Panc1 (cell line): ENCODE data around the gene PRKCZ. TPM values are rescaled to one million over a fixed set of nuclear protein-coding genes. Genes with fewer than 3 reads are reported as not detected.

Experiments
- ATAC-seq: fragments of 200-7000 bp; cut with Tn5 transposase; 2 replicates; pipeline ENCODE4 v1.9.1; 2020; ENCODE audit warnings: mild to moderate bottlenecking, moderate library complexity
- BruUV-seq: library from RNA; stranded (reverse); fragments of 400-500 nt; replicated peaks from 2 replicates; lab custom pipeline; 2021; lab: Mats Ljungman, UMichigan
- CTCF ChIA-PET: fragments of 300-600 bp; sonication (Branson Sonifier 250); formaldehyde crosslinking; loops from one replicate; lab custom pipeline; 2022; ENCODE audit warnings: antibody characterized with exemption; lab: Charles Lee
- POLR2A ChIA-PET: fragments of 300-600 bp; sonication (Branson Sonifier 250); formaldehyde crosslinking; loops from one replicate; lab custom pipeline; 2022; ENCODE audit warnings: antibody characterized with exemption; lab: Charles Lee
- DNase-seq: peaks from one replicate; pipeline ENCODE4 v3.0.0-alpha.2; 2010; ENCODE audit warnings: low read depth, low spot score
- H3K27ac ChIP-seq: 2 replicates; pipeline ENCODE4 v1.5.1; 2011; ENCODE audit warnings: mild to moderate bottlenecking, low read length, inconsistent platforms
- H3K27me3 ChIP-seq: fragments of 200-500 bp; sonication (Bioruptor generic); 2 replicates; pipeline ENCODE4 v1.6.0; 2014; ENCODE audit warnings: low read length, inconsistent platforms; ENCODE audit not compliant: control insufficient read depth, insufficient read depth
- H3K36me3 ChIP-seq: fragments of 200-500 bp; sonication (Bioruptor generic); 2 replicates; pipeline ENCODE4 v1.5.1; 2014; ENCODE audit warnings: inconsistent platforms, mild to moderate bottlenecking, low read length, moderate library complexity; ENCODE audit not compliant: control insufficient read depth, insufficient read depth
- H3K4me1 ChIP-seq: 2 replicates; pipeline ENCODE4 v1.5.1; 2011; ENCODE audit warnings: inconsistent platforms, mild to moderate bottlenecking, low read length, moderate library complexity; ENCODE audit not compliant: control insufficient read depth, insufficient read depth
- H3K4me3 ChIP-seq, 2 experiments: 2 replicates each; pipeline ENCODE4 v1.5.1; 2011 to 2012; ENCODE audit warnings: low read depth in 2 of 2, low read length in 2 of 2, mild to moderate bottlenecking in 2 of 2, inconsistent platforms in 1 of 2, moderate library complexity in 1 of 2
- H3K9me3 ChIP-seq: fragments of 200-500 bp; sonication (Bioruptor generic); 2 replicates; pipeline ENCODE4 v1.5.1; 2014; ENCODE audit warnings: low read depth, mild to moderate bottlenecking, inconsistent platforms, low read length, moderate library complexity; ENCODE audit not compliant: control insufficient read depth, insufficient read depth
- POLR2AphosphoS5 ChIP-seq: IDR thresholded peaks from 2 replicates; pipeline ENCODE4 v1.6.1; 2012; ENCODE audit warnings: mild to moderate bottlenecking, low read depth, low read length, moderate library complexity
- SIN3A ChIP-seq: IDR thresholded peaks from 2 replicates; pipeline ENCODE4 v1.6.1; 2012; ENCODE audit warnings: low read depth, mild to moderate bottlenecking, low read length, moderate library complexity, borderline replicate concordance; ENCODE audit not compliant: insufficient read depth
- TCF7L2 ChIP-seq: IDR thresholded peaks from 2 replicates; pipeline ENCODE4 v1.6.1; 2011; ENCODE audit warnings: mild to moderate bottlenecking, low read depth, low read length, inconsistent platforms
- in situ Hi-C: cut with HindIII; loops from 2 replicates; pipeline ENCODE4 v1.10.0; 2016; ENCODE audit warnings: low sequenced_read_pairs, low pct_unique_long_range_greater_than_20kb
- intact Hi-C: fragments of 100-400 bp; cut with micrococcal nuclease; formaldehyde crosslinking; loops from one replicate; pipeline ENCODE4 v1.10.0; 2022; ENCODE audit not compliant: unreplicated experiment
- total RNA-seq: library from RNA; stranded (reverse); gene quantifications from one replicate; pipeline ENCODE4 v1.2.1, GENCODE V29; 2021; ENCODE audit not compliant: unreplicated experiment
- TF ChIP-seq, protein P1 (sequence below), 2 experiments: IDR thresholded peaks; 2 replicates each; pipeline ENCODE4 v1.6.1; 2011 to 2012; ENCODE audit warnings: low read depth in 2 of 2, control low read depth in 1 of 2, low read length in 1 of 2, mild to moderate bottlenecking in 1 of 2, moderate library complexity in 1 of 2; ENCODE audit not compliant: insufficient read depth in 1 of 2
- TF ChIP-seq, protein P2 (sequence below): fragments of 450-650 bp; IDR thresholded peaks from 2 replicates; pipeline ENCODE4 v1.5.1; 2017; ENCODE audit warnings: mild to moderate bottlenecking

PRKCZ gene
- total RNA-seq, 1 experiment from 2014 or later = 26.7 TPM

DNA sequence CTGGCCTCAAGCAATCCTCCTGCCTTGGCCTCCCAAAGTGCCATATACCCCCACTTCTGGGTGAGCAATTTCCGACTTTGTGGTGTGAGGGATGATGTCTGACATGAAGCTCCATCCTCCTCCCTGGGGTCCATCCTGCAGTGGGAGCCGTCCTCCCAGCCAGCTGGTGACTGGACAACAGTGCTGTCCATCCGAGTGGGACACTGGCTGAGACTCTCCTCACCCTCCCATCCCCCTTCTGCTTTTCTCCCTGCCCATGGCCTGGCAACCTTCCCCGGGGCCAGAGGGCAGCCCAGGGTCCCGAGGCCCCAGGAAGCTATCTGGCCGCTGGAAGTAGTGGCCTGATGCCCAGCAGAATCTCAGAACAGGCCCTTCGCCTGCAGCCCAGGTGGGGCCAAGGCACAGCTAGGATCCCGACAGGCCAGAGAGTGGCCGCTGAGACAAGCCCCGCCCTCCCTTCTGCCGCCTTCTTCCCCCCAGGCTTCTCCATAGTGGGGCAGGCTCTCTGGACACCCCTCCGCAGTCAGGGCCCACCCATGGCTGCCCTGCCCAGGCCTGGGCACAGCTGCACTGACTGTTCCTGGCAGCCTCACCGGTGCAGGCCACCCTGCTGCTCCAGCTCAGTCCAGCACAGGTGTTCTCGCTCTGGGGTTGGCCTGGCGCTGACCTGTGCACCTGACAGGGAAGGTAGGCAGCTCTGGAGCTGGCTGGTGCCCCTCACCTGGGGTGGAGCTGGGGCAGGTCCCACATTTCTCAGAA, 152.8 kb downstream of the PRKCZ start:
- Histone ChIP-seq H3K27ac (no peak overlapping the region), H3K4me3 (no peak overlapping the region), H3K27me3 (no peaks in the 10 kb centered on the region), H3K4me1 (peaks cover 41% of the 10 kb centered on the region), H3K36me3 (no peaks in the 10 kb centered on the region), H3K9me3 (no peaks in the 10 kb centered on the region)
- ChIA-PET CTCF (interaction anchor here (1.2 kb wide), 1 partner anchor 179 kb away, joined by 4 read pairs; no protein-coding TSS in a partner anchor), POLR2A (no interaction called here)
- BruUV-seq = no TSS peak
- no peak for DNase-seq
- TF ChIP-seq POLR2AphosphoS5 (no peak), SIN3A (no peak), TCF7L2 (no peak)
- TF ChIP-seq, protein P1, sequence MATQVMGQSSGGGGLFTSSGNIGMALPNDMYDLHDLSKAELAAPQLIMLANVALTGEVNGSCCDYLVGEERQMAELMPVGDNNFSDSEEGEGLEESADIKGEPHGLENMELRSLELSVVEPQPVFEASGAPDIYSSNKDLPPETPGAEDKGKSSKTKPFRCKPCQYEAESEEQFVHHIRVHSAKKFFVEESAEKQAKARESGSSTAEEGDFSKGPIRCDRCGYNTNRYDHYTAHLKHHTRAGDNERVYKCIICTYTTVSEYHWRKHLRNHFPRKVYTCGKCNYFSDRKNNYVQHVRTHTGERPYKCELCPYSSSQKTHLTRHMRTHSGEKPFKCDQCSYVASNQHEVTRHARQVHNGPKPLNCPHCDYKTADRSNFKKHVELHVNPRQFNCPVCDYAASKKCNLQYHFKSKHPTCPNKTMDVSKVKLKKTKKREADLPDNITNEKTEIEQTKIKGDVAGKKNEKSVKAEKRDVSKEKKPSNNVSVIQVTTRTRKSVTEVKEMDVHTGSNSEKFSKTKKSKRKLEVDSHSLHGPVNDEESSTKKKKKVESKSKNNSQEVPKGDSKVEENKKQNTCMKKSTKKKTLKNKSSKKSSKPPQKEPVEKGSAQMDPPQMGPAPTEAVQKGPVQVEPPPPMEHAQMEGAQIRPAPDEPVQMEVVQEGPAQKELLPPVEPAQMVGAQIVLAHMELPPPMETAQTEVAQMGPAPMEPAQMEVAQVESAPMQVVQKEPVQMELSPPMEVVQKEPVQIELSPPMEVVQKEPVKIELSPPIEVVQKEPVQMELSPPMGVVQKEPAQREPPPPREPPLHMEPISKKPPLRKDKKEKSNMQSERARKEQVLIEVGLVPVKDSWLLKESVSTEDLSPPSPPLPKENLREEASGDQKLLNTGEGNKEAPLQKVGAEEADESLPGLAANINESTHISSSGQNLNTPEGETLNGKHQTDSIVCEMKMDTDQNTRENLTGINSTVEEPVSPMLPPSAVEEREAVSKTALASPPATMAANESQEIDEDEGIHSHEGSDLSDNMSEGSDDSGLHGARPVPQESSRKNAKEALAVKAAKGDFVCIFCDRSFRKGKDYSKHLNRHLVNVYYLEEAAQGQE (IDR thresholded peaks at IDR 0.05; ENCODE audit: insufficient read depth in 1 of 2, low read depth in 2 of 2, low read length in 1 of 2) = no peak
- TF ChIP-seq, protein P2, sequence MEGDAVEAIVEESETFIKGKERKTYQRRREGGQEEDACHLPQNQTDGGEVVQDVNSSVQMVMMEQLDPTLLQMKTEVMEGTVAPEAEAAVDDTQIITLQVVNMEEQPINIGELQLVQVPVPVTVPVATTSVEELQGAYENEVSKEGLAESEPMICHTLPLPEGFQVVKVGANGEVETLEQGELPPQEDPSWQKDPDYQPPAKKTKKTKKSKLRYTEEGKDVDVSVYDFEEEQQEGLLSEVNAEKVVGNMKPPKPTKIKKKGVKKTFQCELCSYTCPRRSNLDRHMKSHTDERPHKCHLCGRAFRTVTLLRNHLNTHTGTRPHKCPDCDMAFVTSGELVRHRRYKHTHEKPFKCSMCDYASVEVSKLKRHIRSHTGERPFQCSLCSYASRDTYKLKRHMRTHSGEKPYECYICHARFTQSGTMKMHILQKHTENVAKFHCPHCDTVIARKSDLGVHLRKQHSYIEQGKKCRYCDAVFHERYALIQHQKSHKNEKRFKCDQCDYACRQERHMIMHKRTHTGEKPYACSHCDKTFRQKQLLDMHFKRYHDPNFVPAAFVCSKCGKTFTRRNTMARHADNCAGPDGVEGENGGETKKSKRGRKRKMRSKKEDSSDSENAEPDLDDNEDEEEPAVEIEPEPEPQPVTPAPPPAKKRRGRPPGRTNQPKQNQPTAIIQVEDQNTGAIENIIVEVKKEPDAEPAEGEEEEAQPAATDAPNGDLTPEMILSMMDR = no peak
- in situ Hi-C loops (no loop called here), intact Hi-C loops (no loop called here)
- no peak for ATAC-seq

DNA sequence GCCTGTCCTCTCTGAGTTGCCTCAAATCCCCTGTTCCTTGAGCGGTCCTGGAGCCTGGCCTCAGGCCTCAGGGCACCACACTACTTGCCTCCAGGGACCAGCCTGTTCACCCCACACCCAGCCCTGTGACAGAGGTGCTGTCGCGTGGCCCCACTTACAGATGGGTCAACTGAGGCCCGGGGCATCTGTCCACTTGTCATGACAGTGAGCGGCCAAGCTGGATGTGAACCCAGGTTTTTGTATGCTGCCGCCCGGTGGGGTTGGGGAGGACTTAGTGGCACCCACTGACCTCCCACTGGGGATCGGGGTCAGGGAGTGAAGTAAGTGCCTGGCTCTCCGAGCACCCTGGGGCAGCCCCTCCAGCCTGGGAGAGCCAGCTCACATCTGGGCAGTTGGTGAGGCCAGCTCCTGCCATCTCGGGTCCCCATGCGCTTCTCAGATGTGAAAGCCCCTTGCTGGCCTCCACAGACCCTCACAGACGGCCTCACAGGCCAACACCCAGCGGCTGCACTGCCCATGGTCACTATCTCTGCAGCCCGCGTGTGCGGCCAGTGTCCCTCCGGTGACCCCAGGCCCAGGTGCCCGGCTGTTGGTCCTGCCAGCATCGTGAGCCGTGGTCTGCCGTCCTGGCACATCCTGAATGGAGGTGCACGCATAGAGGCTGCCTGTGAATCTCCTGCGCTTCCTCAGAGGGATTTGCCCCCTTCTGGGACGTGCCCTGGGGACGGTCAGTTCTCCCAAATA, 153.6 kb downstream of the PRKCZ start:
- no peaks in the 10 kb centered on the region for H3K36me3 ChIP-seq
- no peaks in the 10 kb centered on the region for H3K27me3 ChIP-seq
- ChIA-PET CTCF (interaction anchor here (1.2 kb wide), 1 partner anchor 178 kb away, joined by 4 read pairs; no protein-coding TSS in a partner anchor), POLR2A (interaction anchor here (0.6 to 0.7 kb wide), 2 partner anchors 32 to 48 kb away, joined by 3 read pairs; no protein-coding TSS in a partner anchor)
- intact Hi-C loops (no loop called here), in situ Hi-C loops (no loop called here)
- ATAC-seq = no peak
- no peaks in the 10 kb centered on the region for H3K9me3 ChIP-seq
- peaks cover 43% of the 10 kb centered on the region for H3K4me1 ChIP-seq
- TF ChIP-seq, protein P2 = no peak
- TF ChIP-seq, protein P1 (IDR thresholded peaks at IDR 0.05; ENCODE audit: insufficient read depth in 1 of 2, low read depth in 2 of 2, low read length in 1 of 2) = no peak
- TF ChIP-seq TCF7L2 (no peak), POLR2AphosphoS5 (no peak), SIN3A (no peak)
- BruUV-seq = no TSS peak
- H3K27ac ChIP-seq = 0 out of 2 replicates have a peak overlapping the region, but pooled peaks have one; percentile 29
- DNase-seq = no peak
- H3K4me3 ChIP-seq = peak overlapping the region; percentile 35 to 53; a peak in 3 of 4 replicates
